ENCODE measurements around the gene C13orf42. TPM values are rescaled to one million over a fixed set of nuclear protein-coding genes. Genes with fewer than 3 reads are reported as not detected.

C13orf42 gene
- total and polyA plus RNA-seq, 10 of the 15 experiments (the other 5 are each of a cell fraction or from before 2014, with no cell fraction given), result not detected

- ChIA-PET POLR2A (no interaction called here), RAD21 (ENCODE audit: unreplicated experiment) (no interaction called here), CTCF (no interaction called here), SMC1A (ENCODE audit: uncharacterized antibody, unreplicated experiment) (no interaction called here)
- H3K79me2 ChIP-seq (ENCODE audit: control insufficient read depth, insufficient read depth, low read length), result no peaks in the 10 kb centered on the region
- H3K4me3 ChIP-seq, result no peak overlapping the region
- no peaks in the 10 kb centered on the region for H3K36me3 ChIP-seq (ENCODE audit: control insufficient read depth in 2 of 2, insufficient read depth in 2 of 2, low read length in 1 of 2)
- H2AFZ ChIP-seq (ENCODE audit: control insufficient read depth, low read depth, low read length), result no peak overlapping the region
- intact Hi-C loops (cut with micrococcal nuclease; ENCODE audit: unreplicated experiment) (no loop called here), in situ Hi-C loops (cut with MboI) (no loop called here)
- no peaks in the 10 kb centered on the region for H3K9me3 ChIP-seq (replicated peaks; ENCODE audit: control insufficient read depth, insufficient read depth, low read length)
- H3K27ac ChIP-seq (ENCODE audit: control insufficient read depth, insufficient read depth), result no peak overlapping the region
- FAIRE-seq, result no peak
- no TSS peak for BruUV-seq (replicated peaks)
- 0% methylated on average over 1 of the region's 1 CpG for WGBS (ENCODE audit: insufficient coverage, insufficient replicate concordance, low lambda C conversion rate, missing lambda C conversion rate)
- H3K4me2 ChIP-seq (ENCODE audit: control insufficient read depth, insufficient read depth), result no peak overlapping the region
- TF ChIP-seq BRCA1 (IDR thresholded peaks at IDR 0.05; ENCODE audit: low read depth, low read length) (no peak), NFIC (IDR thresholded peaks at IDR 0.05; ENCODE audit: low read depth, low read length) (no peak), CUX1 (IDR thresholded peaks at IDR 0.05; ENCODE audit: insufficient replicate concordance, low read depth, low read length) (no peak), ZNF687 (IDR thresholded peaks at IDR 0.05) (no peak), CHD1 (IDR thresholded peaks at IDR 0.05; ENCODE audit: low read depth, low read length) (no peak), RCOR1 (conservative IDR thresholded peaks at IDR 0.05; ENCODE audit: low read depth, low read length) (no peak), NR2C1 (IDR thresholded peaks at IDR 0.05) (no peak), SIX5 (IDR thresholded peaks at IDR 0.05; ENCODE audit: low read depth, low read length, severe bottlenecking) (no peak), IKZF1 (conservative IDR thresholded peaks at IDR 0.05) (no peak), E4F1 (IDR thresholded peaks at IDR 0.05; ENCODE audit: borderline replicate concordance, partially characterized antibody) (no peak), MTA2 (IDR thresholded peaks at IDR 0.05; ENCODE audit: low read depth) (no peak), HDAC2 (IDR thresholded peaks at IDR 0.05) (no peak)
- H3K27me3 ChIP-seq (replicated peaks in 1 of 2; ENCODE audit: control insufficient read depth in 2 of 2, insufficient read depth in 2 of 2, low read length in 1 of 2), result peaks cover 2 to 6% of the 10 kb centered on the region in 2 experiments
- H3K4me1 ChIP-seq (ENCODE audit: control insufficient read depth, insufficient read depth, low read length), result no peaks in the 10 kb centered on the region
- ATAC-seq, result no peak
- DNase-seq (ENCODE audit: low read depth, low spot score), result no peak
- H3K9ac ChIP-seq (ENCODE audit: control insufficient read depth, insufficient read depth, low read length), result no peak overlapping the region
- H4K20me1 ChIP-seq (ENCODE audit: control insufficient read depth, insufficient read depth), result no peaks in the 10 kb centered on the region
Measured at GRCh38 chr13:51096131-51096530, 14.9 kb downstream of the C13orf42 start.

All from GM12878 (cell line).